Measurements from ENCODE around the gene MRPL51. TPM values are rescaled to one million over a fixed set of nuclear protein-coding genes. Genes with fewer than 3 reads are reported as not detected.
A peak's percentile ranks its signal among the peaks of the same experiment; 100 is the strongest.

Gene MRPL51
- total RNA-seq, 2 donors from 2014 or later: 170 to 179 TPM

- ATAC-seq (replicated peaks in 1 of 2) (peak; percentile 90 to 91), DNase-seq (peak; percentile 82 to 90)
- Mint-ChIP-seq H3K27ac (peak overlapping the region; percentile 98), H3K36me3 (ENCODE audit: insufficient read depth in 2 of 2) (peaks cover 32 to 69% of the 10 kb centered on the region in 2 donors), H3K9me3 (no peaks in the 10 kb centered on the region), H3K4me1 (ENCODE audit: low read depth) (peaks cover 92% of the 10 kb centered on the region), H3K4me3 (peak overlapping the region; percentile 82 to 87), H3K27me3 (ENCODE audit: low read depth) (no peaks in the 10 kb centered on the region)
These were observed 31.4 kb downstream of the MRPL51 start for GRCh38 chr12:6461401-6462233.

- H3K4me1 Mint-ChIP-seq (ENCODE audit: low read depth): peaks cover 92% of the 10 kb centered on the region
- no peaks in the 10 kb centered on the region for H3K27me3 Mint-ChIP-seq (ENCODE audit: low read depth)
- peaks cover 29 to 67% of the 10 kb centered on the region in 2 donors for H3K36me3 Mint-ChIP-seq (ENCODE audit: insufficient read depth in 2 of 2)
- ATAC-seq (replicated peaks in 1 of 2): peak; percentile 15 to 27
- H3K27ac Mint-ChIP-seq: peak overlapping the region; percentile 98
- peak in 1 of 2 donors; percentile 28 for DNase-seq
- peak overlapping the region; percentile 82 to 87 for H3K4me3 Mint-ChIP-seq
- H3K9me3 Mint-ChIP-seq: no peaks in the 10 kb centered on the region
These were observed 32.2 kb downstream of the MRPL51 start for GRCh38 chr12:6460751-6461371.

- Mint-ChIP-seq H3K27me3 (ENCODE audit: low read depth) (no peaks in the 10 kb centered on the region), H3K4me1 (ENCODE audit: low read depth) (peaks cover 91% of the 10 kb centered on the region)
These were observed 34.1 kb downstream of the MRPL51 start for GRCh38 chr12:6459004-6459337.

GRCh38 chr12:6458281-6459003 is 34.6 kb downstream of the MRPL51 start:
- peaks cover 23 to 63% of the 10 kb centered on the region in 2 donors for H3K36me3 Mint-ChIP-seq (ENCODE audit: insufficient read depth in 2 of 2)
- H3K9me3 Mint-ChIP-seq: no peaks in the 10 kb centered on the region
- no peaks in the 10 kb centered on the region for H3K27me3 Mint-ChIP-seq (ENCODE audit: low read depth)
- peaks cover 91% of the 10 kb centered on the region for H3K4me1 Mint-ChIP-seq (ENCODE audit: low read depth)
- ATAC-seq (replicated peaks in 1 of 2) (no peak), DNase-seq (no peak)
- no peak overlapping the region for H3K4me3 Mint-ChIP-seq
- H3K27ac Mint-ChIP-seq: peak overlapping the region; percentile 45

More at GRCh38 chr12:6459004-6459337, 34.1 kb downstream of the MRPL51 start:
- ATAC-seq (replicated peaks in 1 of 2): no peak
- Mint-ChIP-seq H3K36me3 (ENCODE audit: insufficient read depth in 2 of 2) (peaks cover 22 to 61% of the 10 kb centered on the region in 2 donors), H3K27ac (peak overlapping the region; percentile 45), H3K9me3 (no peaks in the 10 kb centered on the region), H3K4me3 (peak overlapping the region in 1 of 2 donors; percentile 12)
- no peak for DNase-seq

GRCh38 chr12:6457220-6457945 is 35.7 kb downstream of the MRPL51 start:
- Mint-ChIP-seq H3K27ac (peak overlapping the region; percentile 83), H3K9me3 (no peaks in the 10 kb centered on the region), H3K36me3 (ENCODE audit: insufficient read depth in 2 of 2) (peaks cover 26 to 65% of the 10 kb centered on the region in 2 donors), H3K4me1 (ENCODE audit: low read depth) (peaks cover 91% of the 10 kb centered on the region), H3K27me3 (ENCODE audit: low read depth) (no peaks in the 10 kb centered on the region), H3K4me3 (no peak overlapping the region)
- ATAC-seq (replicated peaks in 1 of 2) (no peak), DNase-seq (no peak)

DNA sequence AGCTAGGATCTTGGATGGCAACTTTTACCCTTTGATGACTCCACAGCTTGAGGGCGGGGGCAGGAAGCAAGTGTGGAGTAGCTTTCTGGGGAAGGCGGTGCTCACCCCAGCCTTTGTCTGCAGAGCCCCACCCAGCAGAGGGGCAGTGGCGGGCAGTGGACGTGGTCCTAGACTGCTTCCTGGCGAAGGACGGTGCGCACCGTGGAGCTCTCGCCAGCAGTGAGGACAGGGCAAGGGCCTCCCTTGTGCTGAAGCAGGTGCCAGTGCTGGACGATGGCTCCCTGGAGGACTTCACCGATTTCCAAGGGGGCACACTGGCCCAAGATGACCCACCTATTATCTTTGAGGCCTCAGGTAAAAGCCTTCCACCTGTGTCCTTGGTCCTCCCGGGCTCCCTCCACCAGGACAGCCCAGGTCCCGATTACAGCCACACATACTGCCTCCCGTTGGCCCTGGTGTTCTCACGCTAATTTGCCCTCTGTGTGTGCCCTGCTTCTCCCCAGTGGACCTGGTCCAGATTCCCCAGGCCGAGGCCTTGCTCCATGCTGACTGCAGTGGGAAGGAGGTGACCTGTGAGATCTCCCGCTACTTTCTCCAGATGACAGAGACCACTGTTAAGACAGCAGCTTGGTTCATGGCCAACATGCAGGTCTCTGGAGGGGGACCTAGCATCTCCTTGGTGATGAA is 40.0 kb downstream of the MRPL51 start:
- DNase-seq (peak in 1 of 2 donors; percentile 34), ATAC-seq (replicated peaks in 1 of 2) (peak in 1 of 2 donors; percentile 52)
- Mint-ChIP-seq H3K4me1 (ENCODE audit: low read depth) (peaks cover 82% of the 10 kb centered on the region), H3K36me3 (ENCODE audit: insufficient read depth in 2 of 2) (peaks cover 11 to 42% of the 10 kb centered on the region in 2 donors), H3K27ac (peak overlapping the region; percentile 99), H3K27me3 (ENCODE audit: low read depth) (no peaks in the 10 kb centered on the region), H3K4me3 (peak overlapping the region; percentile 100), H3K9me3 (no peaks in the 10 kb centered on the region)

DNA sequence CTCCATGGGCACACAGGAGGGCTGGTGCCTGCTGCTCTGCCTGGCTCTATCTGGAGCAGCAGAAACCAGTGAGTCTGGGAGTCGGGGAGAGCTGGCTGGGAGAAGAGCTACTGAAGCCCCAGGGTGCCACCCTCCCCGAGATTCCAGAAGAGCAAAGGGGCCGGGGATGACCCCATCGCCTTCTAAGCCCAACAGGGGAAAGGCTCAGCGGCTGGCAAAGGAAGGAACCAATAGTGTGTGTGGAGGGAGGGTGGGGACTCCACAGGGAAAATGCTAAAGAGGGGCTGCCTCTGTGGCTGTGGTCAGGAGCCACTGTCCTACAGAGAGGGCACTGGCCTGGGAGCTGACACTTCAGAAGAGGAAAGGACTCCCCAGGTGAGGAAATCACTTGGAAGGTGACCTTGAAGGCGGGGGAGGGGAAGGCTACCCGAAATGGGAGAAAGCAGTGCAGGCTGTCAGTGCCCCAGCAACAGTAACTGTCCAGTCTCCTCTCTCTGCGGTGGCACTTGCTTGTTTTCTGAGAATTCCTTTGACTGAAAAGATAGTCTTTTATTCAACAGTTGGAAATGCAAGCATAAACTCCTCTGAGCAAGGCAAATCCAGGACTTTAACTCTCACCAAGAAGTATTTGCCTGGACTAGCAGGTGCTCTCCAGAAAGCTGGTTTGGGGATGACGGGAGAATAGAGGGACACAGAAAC is 40.7 kb downstream of the MRPL51 start:
- Mint-ChIP-seq H3K27ac (peak overlapping the region; percentile 99), H3K27me3 (ENCODE audit: low read depth) (no peaks in the 10 kb centered on the region), H3K4me3 (peak overlapping the region; percentile 100), H3K9me3 (no peaks in the 10 kb centered on the region), H3K4me1 (ENCODE audit: low read depth) (peaks cover 85% of the 10 kb centered on the region), H3K36me3 (ENCODE audit: insufficient read depth in 2 of 2) (peaks cover 14 to 40% of the 10 kb centered on the region in 2 donors)
- DNase-seq: no peak
- peak in 1 of 2 donors; percentile 4 for ATAC-seq (replicated peaks in 1 of 2)

DNA sequence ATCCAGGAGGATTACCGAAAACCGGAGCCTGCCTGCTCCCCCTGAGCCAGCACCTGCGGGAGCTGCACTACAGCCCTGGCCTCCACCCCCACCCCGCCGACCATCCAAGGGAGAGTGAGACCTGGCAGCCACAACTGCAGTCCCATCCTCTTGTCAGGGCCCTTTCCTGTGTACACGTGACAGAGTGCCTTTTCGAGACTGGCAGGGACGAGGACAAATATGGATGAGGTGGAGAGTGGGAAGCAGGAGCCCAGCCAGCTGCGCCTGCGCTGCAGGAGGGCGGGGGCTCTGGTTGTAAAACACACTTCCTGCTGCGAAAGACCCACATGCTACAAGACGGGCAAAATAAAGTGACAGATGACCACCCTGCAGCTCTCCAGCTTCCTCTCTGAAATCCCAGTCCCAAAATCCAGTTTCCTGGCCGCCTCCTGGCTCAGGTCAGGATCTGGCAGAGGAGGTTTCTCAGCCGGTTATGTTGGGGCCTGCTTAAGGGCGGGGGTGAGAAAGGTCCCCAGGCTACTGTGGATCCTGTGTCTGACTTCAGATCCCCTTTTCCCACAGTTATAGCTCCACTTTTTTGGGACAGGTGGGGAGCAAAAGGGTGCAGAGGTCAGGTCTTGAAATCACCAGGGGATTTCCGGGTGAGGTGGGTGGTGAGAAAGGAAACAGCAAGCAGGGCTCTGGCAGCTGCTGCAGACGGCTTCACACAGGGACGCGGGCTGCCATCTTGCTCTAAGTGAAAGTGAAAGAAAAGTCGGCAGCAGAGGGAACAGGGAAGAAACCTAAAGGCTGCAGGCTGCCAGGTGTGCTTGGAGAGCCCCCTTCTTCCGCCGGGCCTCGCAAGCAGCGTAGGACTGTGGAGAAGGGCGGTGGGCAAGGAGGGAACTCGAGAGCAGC is 41.5 kb downstream of the MRPL51 start, which contains the start of gene TAPBPL:
Gene TAPBPL, plus strand, starts transcription at position 695 of the 897 bp plus-strand sequence. CDS start 207 bp downstream, outside the sequence.
- peaks cover 14 to 34% of the 10 kb centered on the region in 2 donors for H3K36me3 Mint-ChIP-seq (ENCODE audit: insufficient read depth in 2 of 2)
- no peaks in the 10 kb centered on the region for H3K9me3 Mint-ChIP-seq
- peak within 1 kb of the TSS; percentile 100 for H3K4me3 Mint-ChIP-seq
- ATAC-seq (replicated peaks in 1 of 2): peak; percentile 80 to 88
- H3K27ac Mint-ChIP-seq: peak within 1 kb of the TSS; percentile 99
- H3K4me1 Mint-ChIP-seq (ENCODE audit: low read depth): peaks cover 85% of the 10 kb centered on the region
- DNase-seq: peak; percentile 77 to 87
- no peaks in the 10 kb centered on the region for H3K27me3 Mint-ChIP-seq (ENCODE audit: low read depth)

DNA sequence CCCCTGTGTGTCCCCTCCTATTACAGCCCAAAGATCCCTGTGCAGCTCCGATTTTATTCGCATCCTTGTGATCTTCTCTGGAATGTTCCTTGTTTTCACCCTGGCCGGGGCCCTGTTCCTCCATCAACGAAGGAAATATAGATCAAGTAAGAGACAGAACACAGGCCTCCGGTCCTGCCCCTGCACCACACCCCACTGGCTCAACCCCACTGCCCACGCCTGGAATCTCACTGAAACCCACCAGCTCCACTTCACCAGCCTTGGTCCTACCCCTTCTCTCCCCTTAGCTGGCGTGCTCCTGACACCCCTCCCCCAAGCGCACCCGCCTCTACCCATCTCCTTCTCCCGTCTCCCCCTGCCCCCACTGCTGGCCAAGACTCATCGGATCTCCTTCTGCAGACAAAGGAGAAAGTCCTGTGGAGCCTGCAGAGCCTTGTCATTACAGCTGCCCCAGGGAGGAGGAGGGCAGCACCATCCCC is 42.2 kb downstream of the MRPL51 start:
- peaks cover 14 to 34% of the 10 kb centered on the region in 2 donors for H3K36me3 Mint-ChIP-seq (ENCODE audit: insufficient read depth in 2 of 2)

DNA sequence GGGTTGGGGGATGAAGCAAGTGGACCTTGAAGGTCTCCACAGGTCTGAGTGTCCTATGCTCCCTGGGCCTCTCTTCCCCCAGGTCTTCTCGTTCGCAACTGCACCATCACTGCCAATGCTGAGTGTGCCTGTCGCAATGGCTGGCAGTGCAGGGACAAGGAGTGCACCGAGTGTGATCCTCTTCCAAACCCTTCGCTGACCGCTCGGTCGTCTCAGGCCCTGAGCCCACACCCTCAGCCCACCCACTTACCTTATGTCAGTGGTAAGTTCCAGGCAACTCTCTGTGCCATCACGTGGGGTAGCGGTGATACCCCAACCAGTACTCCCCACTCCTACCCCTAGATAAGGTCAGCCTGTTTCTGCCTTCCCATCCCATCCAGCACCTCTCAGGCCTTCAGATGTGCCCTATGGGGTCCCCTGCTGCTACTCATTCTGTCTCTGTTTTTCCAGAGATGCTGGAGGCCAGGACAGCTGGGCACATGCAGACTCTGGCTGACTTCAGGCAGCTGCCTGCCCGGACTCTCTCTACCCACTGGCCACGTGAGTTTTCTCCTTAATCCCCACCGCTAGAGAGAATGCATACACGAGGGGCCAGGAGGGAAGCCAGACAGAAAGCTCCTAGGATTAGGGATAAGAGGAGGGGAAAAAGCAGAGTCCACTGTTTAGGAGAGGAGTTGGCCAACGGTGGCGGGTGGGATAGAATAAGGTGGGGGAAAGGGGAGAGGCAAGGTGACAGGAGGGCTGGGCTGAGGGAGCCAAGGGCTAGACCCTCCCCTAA is 42.8 kb downstream of the MRPL51 start:
- Mint-ChIP-seq H3K4me1 (ENCODE audit: low read depth) (peaks cover 86% of the 10 kb centered on the region), H3K4me3 (peak overlapping the region; percentile 100), H3K36me3 (ENCODE audit: insufficient read depth in 2 of 2) (peaks cover 18 to 38% of the 10 kb centered on the region in 2 donors), H3K27me3 (ENCODE audit: low read depth) (no peaks in the 10 kb centered on the region), H3K9me3 (no peaks in the 10 kb centered on the region), H3K27ac (peak overlapping the region; percentile 99)
- no peak for DNase-seq
- ATAC-seq (replicated peaks in 1 of 2): no peak

More for the DNA sequence above, 42.2 kb downstream of the MRPL51 start:
- Mint-ChIP-seq H3K9me3 (no peaks in the 10 kb centered on the region), H3K27ac (peak overlapping the region; percentile 99), H3K4me3 (peak overlapping the region; percentile 100), H3K27me3 (ENCODE audit: low read depth) (no peaks in the 10 kb centered on the region), H3K4me1 (ENCODE audit: low read depth) (peaks cover 85% of the 10 kb centered on the region)
- ATAC-seq (replicated peaks in 1 of 2) (peak; percentile 6 to 8), DNase-seq (peak in 1 of 2 donors; percentile 36)
